ENCODE data around the gene SCN4A.

SCN4A gene

DNA sequence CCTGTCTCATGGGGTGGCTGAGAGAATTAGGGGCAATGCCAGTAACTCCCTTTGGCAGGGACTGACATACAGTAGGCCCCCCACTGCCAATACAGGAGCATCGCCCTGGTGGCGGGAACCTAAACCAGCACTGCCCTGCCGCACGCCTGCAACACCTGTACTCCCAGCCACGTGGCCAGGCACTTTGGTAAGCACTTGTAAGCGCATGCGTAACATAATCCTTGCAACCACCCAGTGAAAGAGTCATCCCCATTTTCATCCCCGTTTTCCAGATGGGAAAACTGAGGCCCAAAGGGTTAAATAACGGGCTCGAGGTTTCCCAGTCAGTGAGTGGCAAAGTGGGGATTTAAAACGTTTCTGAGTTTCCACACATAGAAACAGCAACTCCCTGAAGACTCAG lies 17.5 kb downstream of the SCN4A start:
- no peak for DNase-seq

DNA sequence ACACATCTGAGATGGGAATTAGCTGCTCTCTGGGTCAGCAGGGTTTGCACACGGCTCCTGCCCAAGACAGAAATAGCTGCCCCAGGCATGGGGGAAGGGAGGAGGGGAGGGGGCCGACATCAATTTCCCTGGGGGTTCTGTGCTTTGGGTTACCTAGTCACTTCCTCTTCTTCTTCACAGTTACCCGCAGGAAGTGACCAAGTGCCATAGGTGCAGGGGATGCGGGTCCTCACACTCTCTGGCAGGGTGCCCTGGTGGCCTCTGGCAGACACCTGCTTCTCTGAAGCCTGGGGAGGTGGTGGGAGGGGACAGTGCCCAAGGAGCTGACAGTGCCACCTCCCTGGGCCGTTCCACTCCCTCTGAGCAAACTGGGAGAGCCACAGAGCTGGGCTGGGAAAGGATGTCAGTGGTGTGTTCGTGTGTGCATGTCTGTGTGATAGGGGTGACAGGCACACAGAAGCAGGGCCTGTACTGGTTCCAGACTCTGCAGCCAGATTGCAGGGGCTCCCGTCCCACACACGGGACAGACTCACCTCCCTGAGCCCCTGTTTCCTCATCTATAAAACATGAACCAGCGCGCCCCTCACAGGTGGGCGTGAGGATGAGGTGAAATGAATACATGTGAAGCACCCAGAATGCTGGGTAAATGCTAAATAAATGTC lies 18.2 kb downstream of the SCN4A start:
- no peak for DNase-seq

GRCh38 chr17:63950940-63951907 lies 21.5 kb downstream of the SCN4A start:
- DNase-seq, result no peak

DNA sequence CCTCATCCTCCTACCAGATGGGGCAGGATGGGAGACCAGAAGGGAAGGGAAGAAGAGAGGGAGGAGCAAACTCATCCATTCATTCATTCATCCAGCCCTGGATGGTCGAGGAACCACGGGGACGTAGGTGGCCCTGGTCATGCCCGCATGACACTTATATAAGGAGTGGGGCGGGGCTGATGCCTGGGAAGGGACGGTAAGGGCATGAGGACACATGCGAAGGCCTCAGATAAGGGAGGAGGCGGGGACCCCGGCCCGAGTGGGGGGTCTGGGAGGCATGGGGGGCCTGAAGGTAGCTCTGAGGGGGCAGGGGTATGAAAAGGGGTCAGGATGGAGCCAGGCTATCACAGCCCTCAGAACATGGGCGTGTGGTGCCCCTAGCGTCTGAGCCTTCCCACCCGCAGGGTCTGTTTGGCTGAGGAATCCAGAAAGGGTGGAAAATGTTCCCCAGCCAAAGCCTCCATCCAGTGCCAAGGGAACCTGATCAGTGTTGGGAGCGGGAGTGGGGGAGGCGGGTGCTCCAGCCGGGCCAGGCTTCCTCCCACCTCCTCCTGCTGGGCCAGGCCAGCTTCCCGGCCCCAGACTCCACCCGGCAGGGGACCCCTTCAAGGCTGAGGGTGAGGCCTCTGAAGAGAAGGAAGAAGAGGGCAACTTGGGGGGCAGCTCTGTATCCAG lies 23.0 kb downstream of the SCN4A start:
- no peak for DNase-seq

- DNase-seq, result no peak
These were observed 24.2 kb downstream of the SCN4A start for GRCh38 chr17:63948521-63948920.

DNA sequence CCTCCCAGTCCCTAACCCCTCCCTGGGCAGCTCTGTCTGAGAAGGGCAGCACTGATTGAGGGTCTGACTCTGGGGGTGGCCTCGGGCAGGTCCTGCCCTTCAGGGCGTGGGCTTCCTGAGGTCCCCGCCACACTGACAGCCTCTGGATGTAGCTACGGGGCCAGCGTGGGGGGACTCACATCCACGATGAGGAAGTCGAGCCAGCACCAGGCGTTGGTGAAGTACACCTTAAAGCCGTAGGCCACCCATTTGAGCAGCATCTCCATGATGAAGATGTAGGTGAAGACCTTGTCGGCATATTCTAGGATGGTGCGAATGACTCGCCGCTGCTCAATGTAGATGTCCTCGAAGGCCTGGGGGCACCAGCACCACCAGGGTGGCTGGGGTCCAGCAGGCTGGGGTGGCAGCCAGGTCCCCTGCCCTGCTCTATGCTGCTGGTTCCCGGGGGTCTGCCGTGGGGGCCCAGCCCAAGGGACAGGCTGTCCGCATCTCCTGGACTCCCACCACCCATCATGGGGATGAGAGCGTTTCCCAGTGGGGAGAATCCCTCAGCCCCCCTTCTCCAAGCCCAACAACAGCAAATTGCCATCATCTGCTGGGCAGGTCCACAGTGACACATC lies 24.9 kb downstream of the SCN4A start:
- DNase-seq, result no peak

- peak; percentile 58 for DNase-seq
These were observed 26.0 kb downstream of the SCN4A start for GRCh38 chr17:63946440-63947363.

DNA sequence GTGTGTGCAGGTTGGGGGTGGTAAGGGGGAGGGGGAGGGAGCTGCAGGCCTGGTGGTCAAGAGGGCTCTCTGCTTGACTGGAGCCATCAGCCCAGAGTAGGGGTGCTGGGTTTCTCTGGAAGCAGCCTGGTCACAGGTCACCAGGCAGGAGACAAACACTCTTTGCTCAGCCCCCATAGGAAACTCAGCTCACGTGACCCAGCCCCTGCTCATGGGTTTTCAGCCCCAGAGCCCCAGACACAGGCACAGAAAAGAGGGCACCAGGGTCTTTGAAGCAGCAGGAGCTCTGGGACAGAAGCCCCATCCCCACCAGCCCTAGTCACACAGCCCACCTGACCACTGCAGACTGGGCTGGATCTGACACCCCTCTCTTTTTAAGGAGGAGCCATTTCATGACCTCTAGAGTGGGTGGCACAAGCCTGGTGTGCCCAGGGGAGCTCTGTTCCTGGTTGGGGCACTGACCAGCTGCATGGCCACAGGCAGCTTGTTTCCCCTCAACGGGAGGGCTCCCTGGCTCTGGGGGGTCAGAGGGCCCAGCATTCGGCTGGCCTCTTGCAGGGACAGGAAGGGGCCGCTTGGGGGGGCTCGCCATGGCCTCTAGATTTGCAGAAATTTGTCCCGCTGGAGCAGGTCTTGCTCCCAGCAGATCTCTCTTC lies 26.8 kb downstream of the SCN4A start:
- peak; percentile 60 for DNase-seq

DNA sequence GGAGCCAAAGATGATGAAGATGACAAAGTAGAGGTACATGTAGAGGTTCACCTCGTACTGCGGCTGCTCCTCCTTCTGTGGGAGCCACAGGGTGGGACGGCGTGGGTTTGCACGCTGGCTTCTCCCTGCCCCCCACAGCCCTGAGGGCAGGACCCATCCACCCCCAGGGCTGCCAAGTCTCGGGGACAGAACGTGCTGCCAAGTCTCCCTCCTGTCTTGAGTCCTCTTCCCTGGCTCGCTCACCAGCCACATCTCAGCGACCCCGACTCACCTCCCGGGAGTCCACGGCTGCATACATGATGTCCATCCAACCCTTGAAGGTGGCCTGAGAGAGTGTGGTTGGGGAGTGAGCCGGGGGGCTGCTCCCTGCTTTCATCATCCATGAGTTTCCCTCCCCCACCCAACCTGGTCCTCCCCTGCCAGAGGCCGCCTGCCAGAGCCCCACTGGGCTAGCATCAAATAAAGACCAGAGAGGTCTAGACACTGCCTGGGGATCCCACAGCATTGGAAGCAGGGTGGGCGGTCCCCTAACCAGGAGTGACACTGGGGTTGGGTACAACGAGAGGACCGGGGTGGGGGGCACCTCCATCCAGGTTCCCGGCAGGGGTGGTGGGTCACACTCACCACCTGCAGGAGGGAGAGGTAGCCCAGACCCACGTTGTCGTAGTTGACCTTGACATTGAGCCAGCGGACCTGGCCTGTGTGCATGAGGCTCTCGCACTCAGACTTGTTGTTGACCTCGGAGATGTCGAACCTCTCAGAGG lies 27.8 kb downstream of the SCN4A start:
- no peak for DNase-seq

DNA sequence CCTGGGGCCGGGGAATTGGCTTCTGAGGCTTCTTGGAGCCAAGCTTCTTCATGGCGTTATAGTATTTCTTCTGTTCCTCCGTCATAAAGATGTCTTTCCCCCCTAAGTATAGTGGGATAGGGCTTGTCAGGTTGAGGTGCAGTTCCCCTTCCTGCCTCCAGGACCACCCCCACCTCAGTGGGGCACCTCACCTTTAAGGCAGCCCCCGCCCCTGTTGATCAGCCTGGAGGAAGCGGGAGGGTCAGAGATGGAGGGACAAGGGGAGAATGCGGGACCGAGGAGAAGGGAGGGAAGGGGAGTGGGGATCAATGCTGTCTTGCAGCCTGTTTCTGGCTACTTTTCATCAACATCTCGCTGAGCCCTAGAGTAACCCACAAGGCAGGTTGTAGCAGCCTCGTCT lies 29.0 kb downstream of the SCN4A start:
- no peak for DNase-seq

DNA sequence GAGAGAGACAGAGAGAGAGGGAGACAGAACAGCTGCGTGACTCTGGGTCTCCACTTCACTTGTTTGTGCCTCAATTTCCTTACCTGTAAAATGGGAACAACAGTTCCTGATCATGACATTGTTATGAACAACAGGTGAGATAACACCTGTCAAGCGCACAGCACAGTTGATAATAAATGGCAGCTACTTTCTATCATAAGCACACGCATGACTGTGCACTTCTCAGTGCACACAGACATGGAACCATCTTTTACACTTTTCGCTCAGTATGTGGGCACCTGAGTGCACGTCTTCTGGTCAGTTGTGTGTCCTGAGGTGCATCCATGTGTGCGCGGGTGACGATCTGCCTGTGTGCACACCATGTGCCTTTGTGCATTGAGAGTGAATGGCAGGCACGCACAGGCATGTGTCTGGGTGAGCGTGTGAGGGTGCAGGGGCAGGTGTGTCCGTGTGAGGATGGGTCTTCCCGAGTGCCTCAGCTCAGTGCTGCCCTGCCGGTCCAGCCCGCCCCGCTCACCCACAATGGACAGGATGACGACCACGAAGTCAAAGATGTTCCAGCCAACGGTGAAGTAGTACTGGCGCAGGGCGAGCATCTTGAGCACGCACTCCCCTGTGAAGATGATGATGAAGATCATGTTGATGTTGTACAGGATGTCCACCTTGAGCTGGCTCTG lies 30.3 kb downstream of the SCN4A start:
- no peak for DNase-seq

GRCh38 chr17:63941751-63942150 lies 31.0 kb downstream of the SCN4A start:
- DNase-seq, result no peak

GRCh38 chr17:63941162-63941561 lies 31.6 kb downstream of the SCN4A start:
- no peak for DNase-seq

DNA sequence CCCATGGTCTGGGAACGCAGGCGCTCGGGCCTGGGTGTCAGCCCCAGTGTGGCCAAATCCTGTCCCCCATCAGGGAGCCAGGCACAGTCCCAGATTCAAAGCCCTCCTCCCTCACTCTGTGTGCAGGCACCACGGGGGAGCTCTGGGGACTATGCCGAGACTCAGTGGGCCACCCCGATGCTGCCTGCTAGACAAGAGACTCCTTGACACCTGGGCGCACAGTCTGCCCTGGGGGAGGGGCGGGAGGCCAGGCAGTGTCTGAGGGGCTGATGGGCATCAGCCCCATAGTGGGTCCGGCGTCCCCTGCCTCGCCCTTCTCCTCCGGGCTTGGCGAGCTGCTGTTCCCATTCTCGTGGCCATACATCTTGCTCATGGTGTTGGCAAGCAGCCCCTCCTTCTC lies 32.1 kb downstream of the SCN4A start:
- no peak for DNase-seq

GRCh38 chr17:63939884-63940283 lies 32.8 kb downstream of the SCN4A start:
- DNase-seq, result no peak

DNA sequence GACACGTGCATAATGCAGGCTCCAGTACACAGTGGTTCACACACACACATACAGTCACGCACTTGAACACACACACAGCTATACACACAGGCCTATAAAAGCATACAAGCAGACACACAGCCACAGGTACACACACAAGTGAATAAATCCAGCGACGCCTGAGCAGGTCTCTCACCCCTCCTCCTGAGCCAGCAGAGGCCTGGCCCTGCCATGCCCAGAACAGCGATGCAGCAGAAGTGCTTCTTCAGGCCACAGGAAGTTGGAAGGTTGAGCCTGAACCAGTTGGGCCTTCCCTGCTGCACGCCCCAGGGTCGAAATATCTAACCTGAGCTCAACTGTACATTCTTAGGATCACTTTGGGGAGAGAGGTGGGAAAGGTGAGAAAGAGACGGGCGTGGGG lies 33.3 kb downstream of the SCN4A start:
- DNase-seq, result no peak

- DNase-seq, result no peak
These were observed 34.8 kb downstream of the SCN4A start for GRCh38 chr17:63937920-63938319.

GRCh38 chr17:63937319-63937718 lies 35.4 kb downstream of the SCN4A start:
- DNase-seq, result no peak
